Fibroblast of lung (primary cell): Measurements from ENCODE around the gene PGP. TPM values are rescaled to one million over a fixed set of nuclear protein-coding genes. Genes with fewer than 3 reads are reported as not detected.

ENCODE experiments used
- DNase-seq, 2 donors: peaks; one replicate each; pipeline versions ENCODE4 v3.0.0 to v3.0.0-alpha.2; 2010; ENCODE audit warnings: low read depth in 2 of 2
- H2AFZ ChIP-seq: 2 replicates; pipeline ENCODE4 v1.5.1; 2012; ENCODE audit warnings: low read length, control low read depth, inconsistent platforms
- H3K27ac ChIP-seq: 2 replicates; pipeline ENCODE4 v1.5.1; 2011; ENCODE audit warnings: low read length, control low read depth; ENCODE audit not compliant: insufficient read depth
- H3K27me3 ChIP-seq: 2 replicates; pipeline ENCODE4 v1.5.1; 2011; ENCODE audit warnings: mild to moderate bottlenecking, low read length; ENCODE audit not compliant: control insufficient read depth, insufficient read depth
- H3K36me3 ChIP-seq: 2 replicates; pipeline ENCODE4 v1.5.1; 2011; ENCODE audit warnings: low read length; ENCODE audit not compliant: control insufficient read depth, insufficient read depth
- H3K4me1 ChIP-seq: 2 replicates; pipeline ENCODE4 v1.5.1; 2011; ENCODE audit warnings: low read length; ENCODE audit not compliant: control insufficient read depth, insufficient read depth; ENCODE audit errors: extremely low read depth
- H3K4me2 ChIP-seq: 2 replicates; pipeline ENCODE4 v1.5.1; 2011; ENCODE audit warnings: low read length, control low read depth; ENCODE audit not compliant: insufficient read depth; ENCODE audit errors: extremely low read depth
- H3K4me3 ChIP-seq, 4 experiments: fragments of 200-600 bp in 1 of 4; sonication (generic) in 1 of 4; replicated peaks in 1 of 4; 2 replicates each; pipeline ENCODE4 v1.5.1; 2011 to 2016; ENCODE audit warnings: low read length in 4 of 4, low read depth in 3 of 4, mild to moderate bottlenecking in 3 of 4, control low read depth in 2 of 4, inconsistent platforms in 1 of 4, mixed read lengths in 1 of 4; ENCODE audit not compliant: insufficient read depth in 1 of 4; ENCODE audit errors: control extremely low read depth in 1 of 4
- H3K79me2 ChIP-seq: 2 replicates; pipeline ENCODE4 v1.5.1; 2012; ENCODE audit warnings: mild to moderate bottlenecking, low read length, inconsistent platforms; ENCODE audit not compliant: control insufficient read depth, insufficient read depth
- H3K9ac ChIP-seq: 2 replicates; pipeline ENCODE4 v1.5.1; 2011; ENCODE audit warnings: mild to moderate bottlenecking, low read length, control low read depth; ENCODE audit not compliant: insufficient read depth
- H3K9me3 ChIP-seq: 2 replicates; pipeline ENCODE4 v1.5.1; 2012; ENCODE audit warnings: low read depth, low read length; ENCODE audit not compliant: control insufficient read depth, insufficient read depth
- H4K20me1 ChIP-seq: 2 replicates; pipeline ENCODE4 v1.5.1; 2011; ENCODE audit warnings: low read length; ENCODE audit not compliant: control insufficient read depth, insufficient read depth; ENCODE audit errors: extremely low read depth
- CTCF ChIP-seq, 2 donors: IDR thresholded peaks in 1 of 2; conservative IDR thresholded peaks in 1 of 2; 1 replicate in 1 of 2; 2 replicates in 1 of 2; pipeline ENCODE4 v1.5.1; 2011 to 2012; ENCODE audit warnings: low read length in 2 of 2, control low read depth in 1 of 2, inconsistent platforms in 1 of 2, low read depth in 1 of 2, mild to moderate bottlenecking in 1 of 2
- EZH2 ChIP-seq: IDR thresholded peaks from 2 replicates; pipeline ENCODE4 v1.5.1; 2012; ENCODE audit warnings: low read length, control low read depth, mild to moderate bottlenecking; ENCODE audit errors: missing control alignments
- polyA plus RNA-seq, 2 donors: library from polyadenylated mRNA; depleted of rRNA in 1 of 2; stranded (reverse) in 1 of 2; unstranded in 1 of 2; fragments of >200 nt; gene quantifications; 2 replicates each; pipeline ENCODE4 v1.2.1, GENCODE V29; 2011 to 2012; ENCODE audit warnings: missing spikeins in 1 of 2
- total RNA-seq: library from RNA; depleted of rRNA; stranded (reverse); fragments of >200 nt; gene quantifications from 2 replicates; pipeline ENCODE4 v1.2.1, GENCODE V29; 2014

PGP gene
- total and polyA plus RNA-seq, 2 donors (not counting 1 experiment from before 2014, with no cell fraction given), result 4.2 to 9.6 TPM

- DNase-seq, result no peak
- Histone ChIP-seq H3K36me3 (peaks cover 25% of the 10 kb centered on the region), H4K20me1 (no peaks in the 10 kb centered on the region), H3K27ac (no peak overlapping the region), H3K9me3 (no peaks in the 10 kb centered on the region), H3K4me1 (no peaks in the 10 kb centered on the region), H2AFZ (no peak overlapping the region), H3K79me2 (no peaks in the 10 kb centered on the region), H3K9ac (no peak overlapping the region), H3K4me3 (no peak overlapping the region), H3K27me3 (no peaks in the 10 kb centered on the region), H3K4me2 (no peak overlapping the region)
- TF ChIP-seq EZH2, result no peak
- no peak for TF ChIP-seq CTCF (conservative IDR thresholded peaks at IDR 0.05 in 1 of 2, IDR thresholded peaks at IDR 0.05 in 1 of 2; ENCODE audit: low read depth in 1 of 2, low read length in 2 of 2)
Measured at GRCh38 chr16:2179576-2179975, 35.1 kb downstream of the PGP start.

GRCh38 chr16:2179107-2179501, 35.5 kb downstream of the PGP start:
- Histone ChIP-seq H3K36me3 (peaks cover 29% of the 10 kb centered on the region), H3K9me3 (no peaks in the 10 kb centered on the region), H3K27ac (no peak overlapping the region), H3K4me2 (no peak overlapping the region), H3K4me1 (no peaks in the 10 kb centered on the region), H3K4me3 (no peak overlapping the region), H3K27me3 (no peaks in the 10 kb centered on the region), H3K79me2 (no peaks in the 10 kb centered on the region), H3K9ac (no peak overlapping the region), H4K20me1 (no peaks in the 10 kb centered on the region), H2AFZ (no peak overlapping the region)
- no peak for TF ChIP-seq CTCF (conservative IDR thresholded peaks at IDR 0.05 in 1 of 2, IDR thresholded peaks at IDR 0.05 in 1 of 2; ENCODE audit: low read depth in 1 of 2, low read length in 2 of 2)
- no peak for TF ChIP-seq EZH2
- no peak for DNase-seq

GRCh38 chr16:2178321-2179106, 36.1 kb downstream of the PGP start:
- no peaks in the 10 kb centered on the region for H3K9me3 ChIP-seq
- H3K79me2 ChIP-seq, result no peaks in the 10 kb centered on the region
- H3K36me3 ChIP-seq, result peaks cover 32% of the 10 kb centered on the region
- TF ChIP-seq EZH2 (no peak), CTCF (conservative IDR thresholded peaks at IDR 0.05 in 1 of 2, IDR thresholded peaks at IDR 0.05 in 1 of 2; ENCODE audit: low read depth in 1 of 2, low read length in 2 of 2) (no peak)
- no peaks in the 10 kb centered on the region for H4K20me1 ChIP-seq
- H3K4me2 ChIP-seq, result no peak overlapping the region
- H3K4me1 ChIP-seq, result no peaks in the 10 kb centered on the region
- peak; percentile 17 to 34 for DNase-seq
- no peak overlapping the region for H3K9ac ChIP-seq
- no peak overlapping the region for H3K4me3 ChIP-seq
- H2AFZ ChIP-seq, result no peak overlapping the region
- H3K27ac ChIP-seq, result no peak overlapping the region
- no peaks in the 10 kb centered on the region for H3K27me3 ChIP-seq
